H9 (cell line): ENCODE data around the gene TEX54. TPM values are rescaled to one million over a fixed set of nuclear protein-coding genes. Genes with fewer than 3 reads are reported as not detected.

ENCODE experiments used
- DNase-seq: peaks from one replicate; pipeline ENCODE4 v3.0.0-alpha.2; 2017
- H2AFZ ChIP-seq: one replicate; pipeline ENCODE4 v1.6.1; 2013; ENCODE audit warnings: mild to moderate bottlenecking, low read length, control low read depth, moderate library complexity
- H2AK5ac ChIP-seq: 2 replicates; pipeline ENCODE4 v1.6.1; 2013; ENCODE audit warnings: low read length, control low read depth, mixed read lengths; ENCODE audit not compliant: insufficient read length
- H2BK120ac ChIP-seq: one replicate; pipeline ENCODE4 v1.6.1; 2013; ENCODE audit warnings: low read depth, mild to moderate bottlenecking, low read length, control low read depth, inconsistent platforms; ENCODE audit not compliant: poor library complexity, severe bottlenecking
- H2BK12ac ChIP-seq: 2 replicates; pipeline ENCODE4 v1.6.1; 2013; ENCODE audit warnings: low read length, control low read depth, mixed read lengths, low read depth; ENCODE audit not compliant: insufficient read length
- H2BK15ac ChIP-seq: 2 replicates; pipeline ENCODE4 v1.6.1; 2013; ENCODE audit warnings: low read depth, low read length, control low read depth
- H2BK20ac ChIP-seq: one replicate; pipeline ENCODE4 v1.6.1; 2013; ENCODE audit warnings: low read depth, mild to moderate bottlenecking, low read length, control low read depth, inconsistent platforms; ENCODE audit not compliant: poor library complexity, severe bottlenecking
- H2BK5ac ChIP-seq: 2 replicates; pipeline ENCODE4 v1.6.1; 2013; ENCODE audit warnings: low read length, control low read depth, mixed read lengths; ENCODE audit not compliant: insufficient read length
- H3K14ac ChIP-seq: 2 replicates; pipeline ENCODE4 v1.6.1; 2013; ENCODE audit warnings: low read length, control low read depth; ENCODE audit not compliant: insufficient read depth
- H3K18ac ChIP-seq: 2 replicates; pipeline ENCODE4 v1.6.1; 2013; ENCODE audit warnings: low read depth, mild to moderate bottlenecking, mixed read lengths, low read length, control low read depth; ENCODE audit not compliant: insufficient read length
- H3K23ac ChIP-seq: 2 replicates; pipeline ENCODE4 v1.6.1; 2013; ENCODE audit warnings: low read length, control low read depth, mixed read lengths, low read depth; ENCODE audit not compliant: insufficient read length
- H3K23me2 ChIP-seq: 2 replicates; pipeline ENCODE4 v1.6.1; 2013; ENCODE audit warnings: low read depth, mild to moderate bottlenecking, mixed read lengths, low read length, control low read depth; ENCODE audit not compliant: insufficient read length, poor library complexity, severe bottlenecking
- H3K27ac ChIP-seq: 2 replicates; pipeline ENCODE4 v1.5.1; 2013; ENCODE audit warnings: low read length, control low read depth, mixed read lengths, low read depth; ENCODE audit not compliant: insufficient read length
- H3K27me3 ChIP-seq: 2 replicates; pipeline ENCODE4 v1.6.1; 2013; ENCODE audit warnings: low read length, control low read depth, inconsistent platforms; ENCODE audit not compliant: insufficient read depth
- H3K4ac ChIP-seq: 2 replicates; pipeline ENCODE4 v1.6.1; 2013; ENCODE audit warnings: low read depth, mild to moderate bottlenecking, control low read depth, inconsistent platforms, low read length, moderate library complexity
- H3K4me1 ChIP-seq: 2 replicates; pipeline ENCODE4 v1.6.1; 2013; ENCODE audit warnings: low read length, control low read depth, inconsistent platforms; ENCODE audit not compliant: insufficient read depth
- H3K4me2 ChIP-seq: 2 replicates; pipeline ENCODE4 v1.6.1; 2013; ENCODE audit warnings: low read length, control low read depth, mixed read lengths; ENCODE audit not compliant: insufficient read length, insufficient read depth
- H3K56ac ChIP-seq: 2 replicates; pipeline ENCODE4 v1.6.1; 2013; ENCODE audit warnings: low read depth, mild to moderate bottlenecking, mixed read lengths, low read length, control low read depth; ENCODE audit not compliant: insufficient read length
- H3K79me1 ChIP-seq: 2 replicates; pipeline ENCODE4 v1.6.1; 2013; ENCODE audit warnings: low read depth, mild to moderate bottlenecking, moderate library complexity, low read length, control low read depth, inconsistent platforms; ENCODE audit not compliant: insufficient read depth, poor library complexity, severe bottlenecking
- H3K79me2 ChIP-seq: 2 replicates; pipeline ENCODE4 v1.6.1; 2013; ENCODE audit warnings: low read length, control low read depth, inconsistent platforms; ENCODE audit not compliant: insufficient read depth
- H3K9ac ChIP-seq: 2 replicates; pipeline ENCODE4 v1.6.1; 2013; ENCODE audit warnings: low read length, control low read depth, mixed read lengths; ENCODE audit not compliant: insufficient read length; ENCODE audit errors: extremely low read depth
- H3K9me3 ChIP-seq: one replicate; pipeline ENCODE4 v1.6.1; 2013; ENCODE audit warnings: low read depth, low read length, inconsistent platforms; ENCODE audit not compliant: control insufficient read depth
- H3T11ph ChIP-seq: one replicate; pipeline ENCODE4 v1.6.1; 2013; ENCODE audit warnings: mild to moderate bottlenecking, low read length, control low read depth, inconsistent platforms
- H4K20me1 ChIP-seq: one replicate; pipeline ENCODE4 v1.6.1; 2013; ENCODE audit not compliant: control insufficient read depth, insufficient read length, insufficient read depth
- H4K5ac ChIP-seq: 2 replicates; pipeline ENCODE4 v1.6.1; 2013; ENCODE audit warnings: low read depth, mild to moderate bottlenecking, mixed read lengths, low read length, control low read depth; ENCODE audit not compliant: insufficient read length
- H4K8ac ChIP-seq: replicated peaks from 2 replicates; pipeline ENCODE4 v1.6.1; 2013; ENCODE audit warnings: low read length, control low read depth, mixed read lengths, low read depth; ENCODE audit not compliant: insufficient read length
- H4K91ac ChIP-seq: 2 replicates; pipeline ENCODE4 v1.6.1; 2013; ENCODE audit warnings: low read depth, mild to moderate bottlenecking, moderate library complexity, mixed read lengths, low read length, control low read depth; ENCODE audit not compliant: insufficient read length
- H3K27ac Mint-ChIP-seq, 3 experiments: 2 replicates in 2 of 3; 3 replicates in 1 of 3; pipeline ENCODE4 v1.8.0; 2020 to 2021; ENCODE audit warnings: mixed read lengths in 3 of 3, mild to moderate bottlenecking in 1 of 3, moderate library complexity in 1 of 3
- H3K27me3 Mint-ChIP-seq: 2 replicates; pipeline ENCODE4 v1.8.0; 2021; ENCODE audit warnings: low read depth, mild to moderate bottlenecking, moderate library complexity, mixed read lengths
- H3K36me3 Mint-ChIP-seq, 3 experiments: 2 replicates in 2 of 3; 3 replicates in 1 of 3; pipeline ENCODE4 v1.8.0; 2020 to 2021; ENCODE audit warnings: low read depth in 3 of 3, mixed read lengths in 3 of 3; ENCODE audit not compliant: insufficient read depth in 1 of 3
- H3K4me1 Mint-ChIP-seq, 2 experiments: 2 replicates each; pipeline ENCODE4 v1.8.0; 2020; ENCODE audit warnings: mixed read lengths in 2 of 2
- H3K4me3 Mint-ChIP-seq, 2 experiments: 2 replicates in 1 of 2; 3 replicates in 1 of 2; pipeline ENCODE4 v1.8.0; 2020 to 2021; ENCODE audit warnings: mild to moderate bottlenecking in 2 of 2, mixed read lengths in 2 of 2, moderate library complexity in 1 of 2
- H3K9me3 Mint-ChIP-seq, 2 experiments: 2 replicates in 1 of 2; 3 replicates in 1 of 2; pipeline ENCODE4 v1.8.0; 2020; ENCODE audit warnings: mild to moderate bottlenecking in 2 of 2, mixed read lengths in 2 of 2, moderate library complexity in 1 of 2
- CTCF ChIP-seq: fragments of 200-600 bp; sonication (generic); conservative IDR thresholded peaks from 3 replicates; pipeline ENCODE4 v1.8.0; 2021; ENCODE audit warnings: antibody characterized with exemption, mild to moderate bottlenecking
- WGBS: extraction: QIAGEN DNeasy Blood & Tissue Kit; methylation state at CpG from one replicate; pipeline ENCODE4 v1.1.7; 2013; ENCODE audit warnings: missing lambda C conversion rate, low lambda C conversion rate, mixed read lengths; ENCODE audit not compliant: insufficient read length; ENCODE audit errors: extremely low coverage; 5-methylcytosine and 5-hydroxymethylcytosine counted together
- total RNA-seq: library from RNA; stranded (reverse); gene quantifications from 2 replicates; pipeline ENCODE4 v1.2.1, GENCODE V29; 2021

TEX54 gene
- total RNA-seq, 1 experiment from 2014 or later: 1.2 TPM

DNA sequence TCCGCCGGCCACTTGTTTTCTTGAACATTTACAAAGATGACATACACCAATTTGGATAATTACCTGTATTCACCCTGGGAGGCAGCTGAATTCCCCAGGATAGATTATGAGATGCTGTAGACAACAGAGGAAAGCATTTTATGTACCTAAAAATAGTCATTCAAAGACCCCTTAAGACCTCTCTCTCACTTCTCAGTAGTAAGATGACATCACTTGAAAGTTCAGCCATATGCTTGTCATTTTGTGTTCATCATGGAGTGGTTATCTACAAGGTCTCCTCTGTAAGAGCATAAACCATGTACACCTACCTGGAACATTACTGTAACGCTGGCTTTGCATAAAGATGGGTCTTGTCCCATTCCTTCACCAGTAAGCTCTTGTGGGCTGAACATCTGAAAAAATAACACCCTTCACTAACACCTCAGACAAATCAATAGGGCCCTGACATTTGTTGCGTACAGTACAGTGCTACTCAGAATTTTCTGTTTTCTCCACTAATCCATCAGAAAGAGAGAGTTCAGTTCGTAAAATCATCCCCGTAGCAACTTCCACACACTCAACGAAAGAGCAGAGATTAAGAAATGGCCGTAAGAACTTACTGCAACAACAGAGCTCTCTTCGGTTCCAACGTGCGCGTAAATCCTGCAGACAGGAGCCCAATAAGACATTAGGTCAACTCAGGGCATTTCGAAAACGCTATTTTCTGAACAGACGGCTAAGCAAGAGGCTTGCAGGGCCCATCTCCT lies 22.4 kb upstream of the TEX54 start:
- Mint-ChIP-seq H3K36me3 (peaks cover 52 to 69% (median 53%) of the 10 kb centered on the region in 3 experiments), H3K4me1 (peaks cover 43 to 55% of the 10 kb centered on the region in 2 experiments)

More for the DNA sequence above, 22.4 kb upstream of the TEX54 start:
- H3K18ac ChIP-seq: peak overlapping the region; percentile 96
- no peak for TF ChIP-seq CTCF
- no peaks in the 10 kb centered on the region for H3K27me3 ChIP-seq
- no peaks in the 10 kb centered on the region for H3K9me3 ChIP-seq
- no peak overlapping the region for H2BK20ac ChIP-seq
- H3T11ph ChIP-seq: no peak overlapping the region
- Mint-ChIP-seq H3K27ac (peak overlapping the region; percentile 98 to 100 (median 99)), H3K9me3 (peaks cover 6 to 10% of the 10 kb centered on the region in 2 experiments; a peak in 4 of 5 replicates), H3K4me3 (peak overlapping the region; percentile 99), H3K27me3 (peaks cover 4% of the 10 kb centered on the region; the same call in 1 of the 2 replicates)
- no peak overlapping the region for H2BK15ac ChIP-seq
- peak overlapping the region; percentile 0 for H3K23ac ChIP-seq
- H3K9ac ChIP-seq: peak overlapping the region; percentile 96
- H3K79me2 ChIP-seq: peaks cover 53% of the 10 kb centered on the region
- H2BK12ac ChIP-seq: no peak overlapping the region
- H2BK120ac ChIP-seq: no peak overlapping the region
- H3K27ac ChIP-seq: peak overlapping the region; percentile 59
- peak overlapping the region; percentile 98 for H3K4me2 ChIP-seq
- no CpG with 5 or more reads among the region's 15 CpGs for WGBS
- H4K8ac ChIP-seq: peak overlapping the region; percentile 8
- H3K14ac ChIP-seq: peak overlapping the region; percentile 89
- no peaks in the 10 kb centered on the region; the same call in none of the 2 replicates for H3K4me1 ChIP-seq
- H2AK5ac ChIP-seq: no peak overlapping the region
- no peaks in the 10 kb centered on the region for H4K20me1 ChIP-seq
- peak overlapping the region; percentile 46 for H4K5ac ChIP-seq
- no peak overlapping the region for H2BK5ac ChIP-seq
- H4K91ac ChIP-seq: no peak overlapping the region
- H3K23me2 ChIP-seq: peaks cover 20% of the 10 kb centered on the region
- no peak overlapping the region; the same call in 1 of the 2 replicates for H3K4ac ChIP-seq
- H3K79me1 ChIP-seq: no peaks in the 10 kb centered on the region
- no peak for DNase-seq
- no peak overlapping the region for H2AFZ ChIP-seq
- peak overlapping the region; percentile 52 for H3K56ac ChIP-seq
